Immature natural killer cell (primary cell): ENCODE data around the gene AMN. TPM values are rescaled to one million over a fixed set of nuclear protein-coding genes. Genes with fewer than 3 reads are reported as not detected.
A peak's percentile ranks its signal among the peaks of the same experiment; 100 is the strongest.

ENCODE experiments used
- DNase-seq, 3 donors: peaks; one replicate each; pipeline ENCODE4 v3.0.0; 2022; ENCODE audit warnings: mixed read lengths in 1 of 3
- H3K27ac Mint-ChIP-seq, 6 donors: one replicate each; pipeline ENCODE4 v1.8.0; 2020; ENCODE audit warnings: mixed read lengths in 6 of 6, mild to moderate bottlenecking in 5 of 6, inconsistent platforms in 4 of 6, moderate library complexity in 3 of 6
- H3K27me3 Mint-ChIP-seq, 3 donors: one replicate each; pipeline ENCODE4 v1.8.0; 2020 to 2021; ENCODE audit warnings: low read depth in 3 of 3, mild to moderate bottlenecking in 3 of 3, mixed read lengths in 3 of 3, moderate library complexity in 3 of 3, inconsistent platforms in 1 of 3
- H3K36me3 Mint-ChIP-seq, 3 donors: one replicate each; pipeline ENCODE4 v1.8.0; 2020; ENCODE audit warnings: mixed read lengths in 3 of 3, inconsistent platforms in 2 of 3, mild to moderate bottlenecking in 2 of 3
- H3K4me1 Mint-ChIP-seq, 2 donors: one replicate each; pipeline ENCODE4 v1.8.0; 2020; ENCODE audit warnings: inconsistent platforms in 2 of 2, mild to moderate bottlenecking in 2 of 2, mixed read lengths in 2 of 2, moderate library complexity in 1 of 2
- H3K4me3 Mint-ChIP-seq, 5 donors: one replicate each; pipeline ENCODE4 v1.8.0; 2020; ENCODE audit warnings: mild to moderate bottlenecking in 5 of 5, mixed read lengths in 5 of 5, inconsistent platforms in 3 of 5, moderate library complexity in 3 of 5
- H3K9me3 Mint-ChIP-seq, 6 donors: one replicate each; pipeline ENCODE4 v1.8.0; 2020; ENCODE audit warnings: mild to moderate bottlenecking in 6 of 6, mixed read lengths in 6 of 6, inconsistent platforms in 4 of 6, moderate library complexity in 3 of 6
- polyA plus RNA-seq, 3 donors: library from polyadenylated mRNA; unstranded; fragments of 300-500 nt; fragmentation: Illumina TruSeq; gene quantifications; one replicate each; pipeline ENCODE4 v1.2.3, GENCODE V29; 2021

AMN gene
- polyA plus RNA-seq, 3 donors from 2014 or later, result 0.52 to 1.2 TPM; not detected in 1

GRCh38 chr14:102930753-102931579 lies 8.5 kb downstream of the AMN start:
- DNase-seq, result no peak
- Mint-ChIP-seq H3K9me3 (no peaks in the 10 kb centered on the region), H3K27me3 (peaks cover 0 to 8% (median 3%) of the 10 kb centered on the region in 3 donors), H3K4me1 (peaks cover 0 to 3% of the 10 kb centered on the region in 2 donors), H3K4me3 (peak overlapping the region in 2 of 5 donors; percentile 3 to 7), H3K36me3 (no peaks in the 10 kb centered on the region), H3K27ac (no peak overlapping the region)

DNA sequence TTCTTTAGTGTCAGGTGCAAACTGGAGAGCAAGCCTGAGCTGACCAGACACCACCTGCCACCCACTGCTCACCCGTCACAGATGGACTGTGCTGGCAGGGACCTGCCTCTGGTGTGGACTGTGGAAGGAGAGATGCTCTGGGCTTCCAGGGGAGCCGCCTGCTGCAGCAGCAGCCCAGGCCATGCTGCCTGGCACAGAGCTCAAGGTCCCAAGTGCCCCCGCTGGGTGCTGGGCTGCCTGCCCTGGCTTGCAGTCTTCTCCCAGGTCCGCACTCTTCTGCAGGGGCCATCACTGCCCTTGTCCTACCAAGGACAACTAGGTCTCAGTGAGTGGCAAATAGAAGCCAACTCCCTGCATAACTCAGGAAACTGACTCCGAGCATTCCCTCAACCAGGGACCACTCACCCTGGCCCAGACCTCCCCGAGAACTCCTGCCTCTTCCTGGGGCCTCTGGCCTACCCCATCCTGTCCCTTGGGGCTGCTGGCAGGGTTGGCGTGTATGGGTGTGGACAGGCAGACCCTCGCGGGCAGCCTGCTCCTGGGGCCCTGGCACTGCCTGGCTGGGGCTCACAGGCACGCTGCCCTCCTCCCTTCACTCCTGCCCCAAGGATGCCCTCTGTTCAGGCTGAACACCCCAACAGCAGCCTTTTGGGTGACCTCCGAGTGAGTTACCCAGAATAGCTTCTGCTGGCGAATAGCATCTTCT lies 9.3 kb downstream of the AMN start:
- Mint-ChIP-seq H3K9me3 (no peaks in the 10 kb centered on the region), H3K27ac (no peak overlapping the region), H3K36me3 (no peaks in the 10 kb centered on the region), H3K4me1 (peaks cover 0 to 3% of the 10 kb centered on the region in 2 donors), H3K4me3 (peak overlapping the region in 2 of 5 donors; percentile 32 to 42), H3K27me3 (peaks cover 0 to 7% (median 3%) of the 10 kb centered on the region in 3 donors)
- no peak for DNase-seq

DNA sequence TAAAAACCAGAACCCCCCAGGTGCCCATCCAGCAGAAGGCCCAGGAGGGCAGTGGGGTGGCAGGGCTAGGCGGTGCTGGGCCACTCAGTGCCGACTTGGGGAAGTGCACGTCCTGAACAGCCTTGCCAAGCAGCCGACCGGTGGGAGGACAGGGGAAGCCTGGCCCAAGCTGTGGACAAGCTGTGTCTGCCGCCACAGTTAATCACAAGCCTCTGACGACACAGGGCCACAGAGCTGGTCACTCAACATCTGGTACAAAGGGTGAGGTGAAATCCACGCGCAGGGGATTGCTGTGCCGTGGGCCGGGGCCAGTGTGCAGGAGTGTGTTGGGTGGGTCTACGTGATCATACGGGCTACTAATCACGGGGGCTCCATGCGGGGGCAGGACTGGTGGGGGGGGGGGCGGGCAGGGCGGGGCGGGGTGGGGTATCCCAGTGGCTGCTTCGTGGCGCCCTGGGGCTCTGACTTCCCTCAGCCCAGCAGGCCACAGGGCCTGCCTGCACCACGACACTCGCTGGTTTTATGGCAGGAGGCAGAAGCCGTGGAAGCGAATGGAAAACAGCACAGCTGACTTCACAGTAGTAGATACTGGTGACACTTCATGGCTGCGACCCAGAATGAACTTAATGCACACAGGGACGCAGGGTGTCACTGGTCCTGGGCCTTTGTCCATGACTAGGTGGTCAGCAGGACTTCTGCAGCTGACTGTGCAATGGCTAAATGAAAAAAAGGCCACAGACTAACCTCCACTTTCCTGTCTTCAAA lies 10.2 kb downstream of the AMN start:
- H3K4me1 Mint-ChIP-seq, result peaks cover 0 to 3% of the 10 kb centered on the region in 2 donors
- no peaks in the 10 kb centered on the region for H3K9me3 Mint-ChIP-seq
- no peak overlapping the region for H3K4me3 Mint-ChIP-seq
- peaks cover 0 to 7% (median 3%) of the 10 kb centered on the region in 3 donors for H3K27me3 Mint-ChIP-seq
- no peak overlapping the region for H3K27ac Mint-ChIP-seq
- no peaks in the 10 kb centered on the region for H3K36me3 Mint-ChIP-seq
- DNase-seq, result no peak

DNA sequence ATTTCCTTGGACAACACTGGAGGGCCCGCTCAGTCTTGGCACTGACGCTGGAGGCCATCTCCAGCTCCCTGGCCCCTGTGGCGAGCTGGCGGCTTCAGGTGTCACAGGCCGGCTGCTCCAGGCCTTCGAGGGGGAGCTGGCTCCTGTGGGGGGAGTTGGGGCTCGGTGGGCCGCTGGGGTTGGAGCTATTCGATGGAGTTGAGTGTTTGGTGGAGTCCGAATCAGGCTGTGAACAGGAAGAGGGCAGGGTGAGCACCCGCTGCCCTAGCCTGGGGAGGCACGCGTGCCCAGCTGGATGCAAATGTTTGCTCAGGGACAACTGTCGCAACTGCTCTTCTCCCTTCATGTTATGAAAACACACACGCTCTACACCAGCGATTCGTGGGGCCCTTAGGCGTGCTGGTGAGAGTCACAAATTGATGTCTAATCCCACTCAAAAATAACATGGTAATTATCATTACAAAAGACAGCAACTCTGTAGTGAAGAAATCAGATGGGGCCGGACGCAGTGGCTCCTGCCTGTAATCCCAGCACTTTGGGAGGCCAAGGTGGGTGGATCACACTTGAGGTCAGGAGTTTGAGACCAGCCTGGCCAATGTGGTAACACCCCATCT lies 11.3 kb downstream of the AMN start:
- no peak overlapping the region for H3K4me3 Mint-ChIP-seq
- H3K27ac Mint-ChIP-seq, result no peak overlapping the region
- no peaks in the 10 kb centered on the region for H3K9me3 Mint-ChIP-seq

GRCh38 chr14:102935756-102936155 lies 13.3 kb downstream of the AMN start:
- Mint-ChIP-seq H3K27ac (no peak overlapping the region), H3K4me3 (no peak overlapping the region), H3K4me1 (no peaks in the 10 kb centered on the region), H3K9me3 (no peaks in the 10 kb centered on the region), H3K36me3 (no peaks in the 10 kb centered on the region), H3K27me3 (peaks cover 0 to 7% (median 2%) of the 10 kb centered on the region in 3 donors)
- no peak for DNase-seq

More for the DNA sequence above, 11.3 kb downstream of the AMN start:
- peaks cover 0 to 7% (median 2%) of the 10 kb centered on the region in 3 donors for H3K27me3 Mint-ChIP-seq
- no peak for DNase-seq
- H3K4me1 Mint-ChIP-seq, result peaks cover 0 to under 1% of the 10 kb centered on the region in 2 donors
- H3K36me3 Mint-ChIP-seq, result no peaks in the 10 kb centered on the region

- peaks cover 0 to 3% (median 0%) of the 10 kb centered on the region in 3 donors for H3K27me3 Mint-ChIP-seq
- no peak for DNase-seq
- no peaks in the 10 kb centered on the region for H3K36me3 Mint-ChIP-seq
- H3K4me3 Mint-ChIP-seq, result no peak overlapping the region
- no peaks in the 10 kb centered on the region for H3K4me1 Mint-ChIP-seq
- no peaks in the 10 kb centered on the region for H3K9me3 Mint-ChIP-seq
- no peak overlapping the region for H3K27ac Mint-ChIP-seq
Observed at GRCh38 chr14:102937331-102938175, 15.1 kb downstream of the AMN start.

- Mint-ChIP-seq H3K4me3 (no peak overlapping the region), H3K9me3 (no peaks in the 10 kb centered on the region), H3K36me3 (no peaks in the 10 kb centered on the region), H3K27ac (no peak overlapping the region), H3K27me3 (peaks cover 0 to 3% (median 0%) of the 10 kb centered on the region in 3 donors), H3K4me1 (no peaks in the 10 kb centered on the region)
- no peak for DNase-seq
Observed at GRCh38 chr14:102938191-102938590, 15.7 kb downstream of the AMN start.

- DNase-seq, result no peak
- Mint-ChIP-seq H3K27ac (no peak overlapping the region), H3K4me1 (no peaks in the 10 kb centered on the region), H3K27me3 (peaks cover 0 to 3% (median 0%) of the 10 kb centered on the region in 3 donors), H3K4me3 (no peak overlapping the region), H3K36me3 (no peaks in the 10 kb centered on the region), H3K9me3 (no peaks in the 10 kb centered on the region)
Observed at GRCh38 chr14:102939329-102939728, 16.9 kb downstream of the AMN start.

GRCh38 chr14:102939820-102940561 lies 17.5 kb downstream of the AMN start:
- Mint-ChIP-seq H3K27me3 (peaks cover 0 to 3% (median 0%) of the 10 kb centered on the region in 3 donors), H3K36me3 (no peaks in the 10 kb centered on the region), H3K27ac (no peak overlapping the region), H3K4me3 (no peak overlapping the region), H3K4me1 (no peaks in the 10 kb centered on the region), H3K9me3 (no peaks in the 10 kb centered on the region)
- DNase-seq, result no peak

GRCh38 chr14:102940729-102941362 lies 18.4 kb downstream of the AMN start:
- Mint-ChIP-seq H3K4me3 (no peak overlapping the region), H3K36me3 (no peaks in the 10 kb centered on the region), H3K27ac (no peak overlapping the region), H3K9me3 (no peaks in the 10 kb centered on the region), H3K27me3 (peaks cover 0 to 3% (median 0%) of the 10 kb centered on the region in 3 donors), H3K4me1 (no peaks in the 10 kb centered on the region)
- no peak for DNase-seq

- no peak overlapping the region for H3K4me3 Mint-ChIP-seq
- H3K36me3 Mint-ChIP-seq, result no peaks in the 10 kb centered on the region
- H3K27me3 Mint-ChIP-seq, result no peaks in the 10 kb centered on the region
Observed at GRCh38 chr14:102941419-102942011, 19.1 kb downstream of the AMN start.

DNA sequence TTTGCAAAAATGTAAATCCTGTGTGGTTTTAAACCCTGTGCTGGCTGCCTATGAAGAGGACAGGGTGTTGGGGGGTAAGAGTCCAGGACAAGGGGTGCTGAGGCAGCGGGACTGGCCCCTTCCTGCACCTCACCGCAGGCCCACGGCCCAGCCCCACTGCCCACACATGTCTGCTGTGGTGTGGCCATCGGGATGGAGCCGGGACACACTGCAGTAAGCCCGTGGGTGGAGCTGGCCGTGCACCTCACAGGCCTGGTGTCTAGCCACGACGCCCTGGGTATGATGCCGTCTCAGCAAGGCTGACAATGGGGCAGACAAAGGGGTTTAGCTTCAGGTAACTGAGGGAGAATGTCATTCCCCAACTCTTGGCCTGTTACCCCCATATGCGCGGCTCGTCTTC lies 19.6 kb downstream of the AMN start:
- Mint-ChIP-seq H3K36me3 (no peaks in the 10 kb centered on the region), H3K27me3 (no peaks in the 10 kb centered on the region), H3K4me3 (no peak overlapping the region), H3K9me3 (no peaks in the 10 kb centered on the region), H3K4me1 (no peaks in the 10 kb centered on the region), H3K27ac (no peak overlapping the region)
- no peak for DNase-seq

More at GRCh38 chr14:102941419-102942011, 19.1 kb downstream of the AMN start:
- no peak for DNase-seq
- Mint-ChIP-seq H3K27ac (no peak overlapping the region), H3K9me3 (no peaks in the 10 kb centered on the region), H3K4me1 (no peaks in the 10 kb centered on the region)
